H1 (cell line): ENCODE results near the gene SLC12A6. TPM values are rescaled to one million over a fixed set of nuclear protein-coding genes. Genes with fewer than 3 reads are reported as not detected.
A peak's percentile ranks its signal among the peaks of the same experiment; 100 is the strongest.

Experiments used
- ASH2L ChIP-seq: fragments of 200-600, 300-600 bp; sonication (generic); IDR thresholded peaks from one replicate; pipeline ENCODE4 v1.7.1; 2017; ENCODE audit warnings: low read length
- CBX8 ChIP-seq: fragments of 300-800, 300-1000 bp; sonication (generic); IDR thresholded peaks from 2 replicates; pipeline ENCODE4 v1.7.1; 2016; ENCODE audit warnings: low read depth, low read length, borderline replicate concordance
- CHD2 ChIP-seq: IDR thresholded peaks from 2 replicates; pipeline ENCODE4 v1.6.1; 2012; ENCODE audit warnings: low read length, improper control_type of control experiment
- EGR1 ChIP-seq: IDR thresholded peaks from 2 replicates; pipeline ENCODE4 v1.6.1; 2011; ENCODE audit warnings: low read depth, low read length, borderline replicate concordance
- EZH2 ChIP-seq: fragments of 200-600 bp; sonication (generic); IDR thresholded peaks from 2 replicates; pipeline ENCODE4 v1.7.1; 2012; ENCODE audit warnings: low read depth, mild to moderate bottlenecking, moderate library complexity, low read length, inconsistent platforms; ENCODE audit not compliant: severe bottlenecking
- GABPA ChIP-seq: IDR thresholded peaks from 2 replicates; pipeline ENCODE4 v1.6.1; 2011; ENCODE audit warnings: mild to moderate bottlenecking, low read length, moderate library complexity, borderline replicate concordance; ENCODE audit not compliant: insufficient read depth
- HDAC6 ChIP-seq: IDR thresholded peaks from one replicate; pipeline ENCODE4 v1.7.1; 2012; ENCODE audit warnings: low read depth, mild to moderate bottlenecking, inconsistent platforms, low read length, moderate library complexity
- RBBP5 ChIP-seq: IDR thresholded peaks from 2 replicates; pipeline ENCODE4 v1.7.1; 2012; ENCODE audit warnings: low read depth, mild to moderate bottlenecking, inconsistent platforms, low read length, moderate library complexity, borderline replicate concordance
- SIX5 ChIP-seq: IDR thresholded peaks from 2 replicates; pipeline ENCODE4 v1.6.1; 2011; ENCODE audit warnings: mild to moderate bottlenecking, low read depth, low read length
- SP2 ChIP-seq: IDR thresholded peaks from 2 replicates; pipeline ENCODE4 v1.6.1; 2012; ENCODE audit warnings: mild to moderate bottlenecking, low read length, inconsistent platforms
- TEAD4 ChIP-seq: IDR thresholded peaks from 2 replicates; pipeline ENCODE4 v1.6.1; 2012; ENCODE audit warnings: low read depth, low read length, inconsistent platforms, mixed read lengths
- YY1 ChIP-seq: IDR thresholded peaks from 2 replicates; pipeline ENCODE4 v1.6.1; 2011; ENCODE audit warnings: low read depth, mild to moderate bottlenecking, low read length
- polyA plus RNA-seq, 7 experiments: library from polyadenylated mRNA; depleted of rRNA in 3 of 7; stranded (reverse) in 5 of 7; unstranded in 2 of 7; fragments of >200 nt in 5 of 7; fragments of 200-250 nt in 2 of 7; gene quantifications; 1 replicate in 5 of 7; 2 replicates in 1 of 7; 4 replicates in 1 of 7; pipeline versions ENCODE4 v1.2.1 to v1.2.3, GENCODE V29; 2011 to 2013; ENCODE audit warnings: missing spikeins in 2 of 7, mixed read lengths in 2 of 7
- total RNA-seq: library from RNA; stranded (reverse); fragmentation: NEBNext Ultra II Directional; extraction: Animal tissue kit (Norgen Biotek cat#: 25700); gene quantifications from 2 replicates; pipeline ENCODE4 v1.2.1, GENCODE V29; 2021
- TF ChIP-seq, protein P1 (sequence below): fragments of 300-600 bp; sonication (generic); IDR thresholded peaks from 2 replicates; pipeline ENCODE4 v1.7.1; 2012; ENCODE audit warnings: low read length, moderate library complexity, mild to moderate bottlenecking, inconsistent platforms; ENCODE audit not compliant: insufficient replicate concordance

SLC12A6 gene
- total and polyA plus RNA-seq, 2 of the 8 experiments (the other 6 are each of a cell fraction or from before 2014, with no cell fraction given), result 9.2 to 11.1 TPM

- TF ChIP-seq, protein P1, sequence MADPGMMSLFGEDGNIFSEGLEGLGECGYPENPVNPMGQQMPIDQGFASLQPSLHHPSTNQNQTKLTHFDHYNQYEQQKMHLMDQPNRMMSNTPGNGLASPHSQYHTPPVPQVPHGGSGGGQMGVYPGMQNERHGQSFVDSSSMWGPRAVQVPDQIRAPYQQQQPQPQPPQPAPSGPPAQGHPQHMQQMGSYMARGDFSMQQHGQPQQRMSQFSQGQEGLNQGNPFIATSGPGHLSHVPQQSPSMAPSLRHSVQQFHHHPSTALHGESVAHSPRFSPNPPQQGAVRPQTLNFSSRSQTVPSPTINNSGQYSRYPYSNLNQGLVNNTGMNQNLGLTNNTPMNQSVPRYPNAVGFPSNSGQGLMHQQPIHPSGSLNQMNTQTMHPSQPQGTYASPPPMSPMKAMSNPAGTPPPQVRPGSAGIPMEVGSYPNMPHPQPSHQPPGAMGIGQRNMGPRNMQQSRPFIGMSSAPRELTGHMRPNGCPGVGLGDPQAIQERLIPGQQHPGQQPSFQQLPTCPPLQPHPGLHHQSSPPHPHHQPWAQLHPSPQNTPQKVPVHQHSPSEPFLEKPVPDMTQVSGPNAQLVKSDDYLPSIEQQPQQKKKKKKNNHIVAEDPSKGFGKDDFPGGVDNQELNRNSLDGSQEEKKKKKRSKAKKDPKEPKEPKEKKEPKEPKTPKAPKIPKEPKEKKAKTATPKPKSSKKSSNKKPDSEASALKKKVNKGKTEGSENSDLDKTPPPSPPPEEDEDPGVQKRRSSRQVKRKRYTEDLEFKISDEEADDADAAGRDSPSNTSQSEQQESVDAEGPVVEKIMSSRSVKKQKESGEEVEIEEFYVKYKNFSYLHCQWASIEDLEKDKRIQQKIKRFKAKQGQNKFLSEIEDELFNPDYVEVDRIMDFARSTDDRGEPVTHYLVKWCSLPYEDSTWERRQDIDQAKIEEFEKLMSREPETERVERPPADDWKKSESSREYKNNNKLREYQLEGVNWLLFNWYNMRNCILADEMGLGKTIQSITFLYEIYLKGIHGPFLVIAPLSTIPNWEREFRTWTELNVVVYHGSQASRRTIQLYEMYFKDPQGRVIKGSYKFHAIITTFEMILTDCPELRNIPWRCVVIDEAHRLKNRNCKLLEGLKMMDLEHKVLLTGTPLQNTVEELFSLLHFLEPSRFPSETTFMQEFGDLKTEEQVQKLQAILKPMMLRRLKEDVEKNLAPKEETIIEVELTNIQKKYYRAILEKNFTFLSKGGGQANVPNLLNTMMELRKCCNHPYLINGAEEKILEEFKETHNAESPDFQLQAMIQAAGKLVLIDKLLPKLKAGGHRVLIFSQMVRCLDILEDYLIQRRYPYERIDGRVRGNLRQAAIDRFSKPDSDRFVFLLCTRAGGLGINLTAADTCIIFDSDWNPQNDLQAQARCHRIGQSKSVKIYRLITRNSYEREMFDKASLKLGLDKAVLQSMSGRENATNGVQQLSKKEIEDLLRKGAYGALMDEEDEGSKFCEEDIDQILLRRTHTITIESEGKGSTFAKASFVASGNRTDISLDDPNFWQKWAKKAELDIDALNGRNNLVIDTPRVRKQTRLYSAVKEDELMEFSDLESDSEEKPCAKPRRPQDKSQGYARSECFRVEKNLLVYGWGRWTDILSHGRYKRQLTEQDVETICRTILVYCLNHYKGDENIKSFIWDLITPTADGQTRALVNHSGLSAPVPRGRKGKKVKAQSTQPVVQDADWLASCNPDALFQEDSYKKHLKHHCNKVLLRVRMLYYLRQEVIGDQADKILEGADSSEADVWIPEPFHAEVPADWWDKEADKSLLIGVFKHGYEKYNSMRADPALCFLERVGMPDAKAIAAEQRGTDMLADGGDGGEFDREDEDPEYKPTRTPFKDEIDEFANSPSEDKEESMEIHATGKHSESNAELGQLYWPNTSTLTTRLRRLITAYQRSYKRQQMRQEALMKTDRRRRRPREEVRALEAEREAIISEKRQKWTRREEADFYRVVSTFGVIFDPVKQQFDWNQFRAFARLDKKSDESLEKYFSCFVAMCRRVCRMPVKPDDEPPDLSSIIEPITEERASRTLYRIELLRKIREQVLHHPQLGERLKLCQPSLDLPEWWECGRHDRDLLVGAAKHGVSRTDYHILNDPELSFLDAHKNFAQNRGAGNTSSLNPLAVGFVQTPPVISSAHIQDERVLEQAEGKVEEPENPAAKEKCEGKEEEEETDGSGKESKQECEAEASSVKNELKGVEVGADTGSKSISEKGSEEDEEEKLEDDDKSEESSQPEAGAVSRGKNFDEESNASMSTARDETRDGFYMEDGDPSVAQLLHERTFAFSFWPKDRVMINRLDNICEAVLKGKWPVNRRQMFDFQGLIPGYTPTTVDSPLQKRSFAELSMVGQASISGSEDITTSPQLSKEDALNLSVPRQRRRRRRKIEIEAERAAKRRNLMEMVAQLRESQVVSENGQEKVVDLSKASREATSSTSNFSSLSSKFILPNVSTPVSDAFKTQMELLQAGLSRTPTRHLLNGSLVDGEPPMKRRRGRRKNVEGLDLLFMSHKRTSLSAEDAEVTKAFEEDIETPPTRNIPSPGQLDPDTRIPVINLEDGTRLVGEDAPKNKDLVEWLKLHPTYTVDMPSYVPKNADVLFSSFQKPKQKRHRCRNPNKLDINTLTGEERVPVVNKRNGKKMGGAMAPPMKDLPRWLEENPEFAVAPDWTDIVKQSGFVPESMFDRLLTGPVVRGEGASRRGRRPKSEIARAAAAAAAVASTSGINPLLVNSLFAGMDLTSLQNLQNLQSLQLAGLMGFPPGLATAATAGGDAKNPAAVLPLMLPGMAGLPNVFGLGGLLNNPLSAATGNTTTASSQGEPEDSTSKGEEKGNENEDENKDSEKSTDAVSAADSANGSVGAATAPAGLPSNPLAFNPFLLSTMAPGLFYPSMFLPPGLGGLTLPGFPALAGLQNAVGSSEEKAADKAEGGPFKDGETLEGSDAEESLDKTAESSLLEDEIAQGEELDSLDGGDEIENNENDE, result no peak
- TF ChIP-seq ASH2L (peak; percentile 99), SP2 (no peak), RBBP5 (peak; percentile 97), SIX5 (no peak), CHD2 (peak; percentile 32; the same call in 1 of the 2 replicates), YY1 (0 out of 2 replicates have a peak, but pooled peaks have one; percentile 44), CBX8 (no peak), TEAD4 (no peak), GABPA (no peak), HDAC6 (no peak), EZH2 (no peak), EGR1 (no peak)
Measured at GRCh38 chr15:34214135-34214534, 123.4 kb downstream of the SLC12A6 start (continued).
